Fibroblast of skin of left quadriceps (primary cell): ENCODE data around the gene ZBTB46.

Source experiments
- DNase-seq, 2 experiments: peaks; one replicate each; pipeline ENCODE4 v3.0.0-alpha.2; 2013; ENCODE audit warnings: low read depth in 2 of 2

Gene ZBTB46

GRCh38 chr20:63767886-63768285 is 63.2 kb downstream of the ZBTB46 start:
- DNase-seq = no peak

- no peak for DNase-seq
These were observed 63.6 kb downstream of the ZBTB46 start for GRCh38 chr20:63767456-63767855.

- DNase-seq = no peak
These were observed 64.2 kb downstream of the ZBTB46 start for GRCh38 chr20:63766695-63767426.

GRCh38 chr20:63765902-63766301 is 65.2 kb downstream of the ZBTB46 start:
- DNase-seq = no peak

- no peak for DNase-seq
These were observed 65.8 kb downstream of the ZBTB46 start for GRCh38 chr20:63765082-63765873.

GRCh38 chr20:63759377-63759901 is 71.6 kb downstream of the ZBTB46 start:
- DNase-seq = no peak

GRCh38 chr20:63758152-63758551 is 72.9 kb downstream of the ZBTB46 start:
- no peak for DNase-seq

GRCh38 chr20:63756648-63756991 is 74.4 kb downstream of the ZBTB46 start:
- no peak for DNase-seq

- no peak for DNase-seq
These were observed 75.0 kb downstream of the ZBTB46 start for GRCh38 chr20:63755933-63756647.

- DNase-seq = no peak
These were observed 77.1 kb downstream of the ZBTB46 start for GRCh38 chr20:63754008-63754407.

GRCh38 chr20:63753381-63753780 is 77.7 kb downstream of the ZBTB46 start:
- no peak for DNase-seq

GRCh38 chr20:63752411-63753101 is 78.5 kb downstream of the ZBTB46 start:
- DNase-seq = no peak

GRCh38 chr20:63751471-63752271 is 79.4 kb downstream of the ZBTB46 start:
- DNase-seq = no peak

GRCh38 chr20:63750807-63751470 is 80.1 kb downstream of the ZBTB46 start:
- DNase-seq = no peak

GRCh38 chr20:63749597-63750508 is 81.2 kb downstream of the ZBTB46 start:
- DNase-seq = no peak

- no peak for DNase-seq
These were observed 82.2 kb downstream of the ZBTB46 start for GRCh38 chr20:63748934-63749270.

GRCh38 chr20:63748070-63748933 is 82.8 kb downstream of the ZBTB46 start:
- DNase-seq = no peak

- no peak for DNase-seq
These were observed 83.4 kb downstream of the ZBTB46 start for GRCh38 chr20:63747622-63748069.
